ENCODE results near the gene ISLR.

ISLR gene

GRCh38 chr15:74129586-74130154, 43.8 kb upstream of the ISLR start:
- no peak overlapping the region for H3K27ac ChIP-seq (replicated peaks)
- DNase-seq (ENCODE audit: low read depth in 1 of 2, low spot score in 1 of 2), result no peak
- no peak overlapping the region for H3K4me3 ChIP-seq (replicated peaks; ENCODE audit: insufficient read depth, low read length)
- TF ChIP-seq POLR2AphosphoS5 (IDR thresholded peaks at IDR 0.05; ENCODE audit: low read depth), result no peak
- TF ChIP-seq SPI1 (IDR thresholded peaks at IDR 0.05; ENCODE audit: borderline replicate concordance, low read depth), result no peak
- TF ChIP-seq, protein P1, sequence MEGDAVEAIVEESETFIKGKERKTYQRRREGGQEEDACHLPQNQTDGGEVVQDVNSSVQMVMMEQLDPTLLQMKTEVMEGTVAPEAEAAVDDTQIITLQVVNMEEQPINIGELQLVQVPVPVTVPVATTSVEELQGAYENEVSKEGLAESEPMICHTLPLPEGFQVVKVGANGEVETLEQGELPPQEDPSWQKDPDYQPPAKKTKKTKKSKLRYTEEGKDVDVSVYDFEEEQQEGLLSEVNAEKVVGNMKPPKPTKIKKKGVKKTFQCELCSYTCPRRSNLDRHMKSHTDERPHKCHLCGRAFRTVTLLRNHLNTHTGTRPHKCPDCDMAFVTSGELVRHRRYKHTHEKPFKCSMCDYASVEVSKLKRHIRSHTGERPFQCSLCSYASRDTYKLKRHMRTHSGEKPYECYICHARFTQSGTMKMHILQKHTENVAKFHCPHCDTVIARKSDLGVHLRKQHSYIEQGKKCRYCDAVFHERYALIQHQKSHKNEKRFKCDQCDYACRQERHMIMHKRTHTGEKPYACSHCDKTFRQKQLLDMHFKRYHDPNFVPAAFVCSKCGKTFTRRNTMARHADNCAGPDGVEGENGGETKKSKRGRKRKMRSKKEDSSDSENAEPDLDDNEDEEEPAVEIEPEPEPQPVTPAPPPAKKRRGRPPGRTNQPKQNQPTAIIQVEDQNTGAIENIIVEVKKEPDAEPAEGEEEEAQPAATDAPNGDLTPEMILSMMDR (IDR thresholded peaks at IDR 0.05; ENCODE audit: insufficient read depth, low read length), result no peak
- no peak for TF ChIP-seq GABPA (IDR thresholded peaks at IDR 0.05; ENCODE audit: low read depth)
- TF ChIP-seq REST (IDR thresholded peaks at IDR 0.05; ENCODE audit: insufficient replicate concordance, low read depth), result no peak
- peaks cover 67% of the 10 kb centered on the region for H3K27me3 ChIP-seq (ENCODE audit: insufficient read depth, poor library complexity, severe bottlenecking)

DNA sequence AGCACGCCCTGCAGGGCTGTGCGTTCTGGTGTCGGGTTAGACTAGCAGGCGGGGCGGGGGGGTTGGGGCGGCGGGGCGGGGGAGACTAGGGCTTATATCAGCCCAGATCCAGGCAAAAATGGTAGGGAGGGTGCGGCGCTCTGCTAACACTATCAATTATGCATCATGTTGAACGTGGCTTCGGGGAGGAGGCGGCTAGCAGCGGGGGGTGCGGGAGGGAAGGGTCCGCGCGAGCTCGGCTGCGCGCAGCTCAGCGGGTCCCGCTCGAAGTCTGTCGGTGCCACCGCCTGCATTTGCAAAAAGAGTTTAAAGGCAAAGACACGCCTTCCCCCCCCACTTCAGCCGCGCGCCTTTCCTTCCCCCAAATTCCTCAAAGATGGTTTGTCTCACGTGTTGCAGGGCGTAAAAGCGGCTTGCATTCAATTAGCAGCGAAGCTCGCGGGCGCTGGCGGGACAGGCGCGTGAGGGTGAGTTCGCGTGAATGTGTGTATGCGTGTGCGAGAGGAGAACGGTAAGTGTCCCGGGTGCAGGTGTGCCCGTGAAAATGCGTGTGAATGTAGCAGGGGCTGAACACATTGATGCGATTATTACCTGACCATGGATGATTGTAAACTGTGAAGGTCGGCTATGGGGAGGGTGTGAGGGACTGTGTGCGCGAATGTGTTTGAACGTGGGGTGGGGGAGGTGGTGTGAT, 43.2 kb upstream of the ISLR start, which contains the start of gene ISLR2:
ISLR2 (plus strand) TSS at position 432 of the 694 bp plus-strand sequence. CDS start 2,169 bp downstream, outside the sequence.
- no peak within 1 kb of the TSS for H3K27ac ChIP-seq (replicated peaks)
- no peak for TF ChIP-seq SPI1 (IDR thresholded peaks at IDR 0.05; ENCODE audit: borderline replicate concordance, low read depth)
- no peak for TF ChIP-seq GABPA (IDR thresholded peaks at IDR 0.05; ENCODE audit: low read depth)
- TF ChIP-seq REST (IDR thresholded peaks at IDR 0.05; ENCODE audit: insufficient replicate concordance, low read depth), result no peak
- no peak for TF ChIP-seq POLR2AphosphoS5 (IDR thresholded peaks at IDR 0.05; ENCODE audit: low read depth)
- TF ChIP-seq, protein P1 (IDR thresholded peaks at IDR 0.05; ENCODE audit: insufficient read depth, low read length), result no peak
- H3K27me3 ChIP-seq (ENCODE audit: insufficient read depth, poor library complexity, severe bottlenecking), result peaks cover 73% of the 10 kb centered on the region
- no peak for DNase-seq (ENCODE audit: low read depth in 1 of 2, low spot score in 1 of 2)
- H3K4me3 ChIP-seq (replicated peaks; ENCODE audit: insufficient read depth, low read length), result no peak within 1 kb of the TSS

DNA sequence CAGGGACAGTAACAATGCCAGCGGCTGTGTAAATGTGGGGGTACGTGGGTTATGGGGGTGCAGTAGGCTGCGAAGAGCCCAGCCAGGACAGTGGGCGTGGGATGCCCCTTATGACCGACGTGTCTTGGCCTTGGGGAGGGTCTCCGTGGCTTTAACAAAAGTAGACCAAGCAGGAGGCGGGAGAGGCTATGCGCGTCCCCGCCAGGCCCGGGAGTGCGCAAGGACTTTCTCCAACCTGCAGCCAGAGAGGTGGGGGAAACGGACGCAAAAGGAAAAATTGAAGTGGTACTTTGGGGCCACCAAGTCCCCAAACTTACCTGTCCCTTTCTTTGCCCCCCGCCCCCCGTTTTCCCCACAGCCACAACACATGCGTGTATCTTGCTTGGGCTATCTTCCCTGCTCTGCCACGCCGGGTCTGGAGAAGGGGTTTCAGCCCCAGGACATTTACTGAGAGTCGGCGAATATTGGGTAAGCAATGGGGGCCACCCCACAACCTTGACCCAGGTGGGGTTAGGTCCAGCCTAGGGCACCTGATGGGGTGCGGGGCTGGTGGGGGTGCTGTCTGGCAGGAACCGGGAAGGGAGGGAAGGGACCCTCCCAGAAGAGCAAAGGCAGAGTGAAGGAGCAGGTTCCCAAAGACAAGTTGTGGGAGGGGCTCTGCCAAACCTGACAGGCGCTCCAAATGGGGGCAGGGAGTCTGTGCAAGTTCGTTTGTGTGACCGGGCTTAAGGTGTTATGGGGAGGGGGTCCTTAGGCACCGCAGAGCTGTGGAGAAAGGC, 42.5 kb upstream of the ISLR start:
- peaks cover 81% of the 10 kb centered on the region for H3K27me3 ChIP-seq (ENCODE audit: insufficient read depth, poor library complexity, severe bottlenecking)
- no peak for DNase-seq (ENCODE audit: low read depth in 1 of 2, low spot score in 1 of 2)
- TF ChIP-seq, protein P1 (IDR thresholded peaks at IDR 0.05; ENCODE audit: insufficient read depth, low read length), result no peak
- TF ChIP-seq SPI1 (IDR thresholded peaks at IDR 0.05; ENCODE audit: borderline replicate concordance, low read depth) (no peak), REST (IDR thresholded peaks at IDR 0.05; ENCODE audit: insufficient replicate concordance, low read depth) (no peak), GABPA (IDR thresholded peaks at IDR 0.05; ENCODE audit: low read depth) (no peak), POLR2AphosphoS5 (IDR thresholded peaks at IDR 0.05; ENCODE audit: low read depth) (no peak)
- H3K4me3 ChIP-seq (replicated peaks; ENCODE audit: insufficient read depth, low read length), result no peak overlapping the region
- no peak overlapping the region for H3K27ac ChIP-seq (replicated peaks)

All from HL-60 (cell line).